ENCODE measurements around the gene PKP3. TPM values are rescaled to one million over a fixed set of nuclear protein-coding genes. Genes with fewer than 3 reads are reported as not detected.
"Not testable (repeated sequence)": the region's sequence is repeated elsewhere in the genome, so short reads cannot be mapped to it uniquely, and the experiment has no call there.

PKP3 gene
- total RNA-seq, 4 donors from 2014 or later: 4.6 to 16.2 (median 13.5) TPM

DNA sequence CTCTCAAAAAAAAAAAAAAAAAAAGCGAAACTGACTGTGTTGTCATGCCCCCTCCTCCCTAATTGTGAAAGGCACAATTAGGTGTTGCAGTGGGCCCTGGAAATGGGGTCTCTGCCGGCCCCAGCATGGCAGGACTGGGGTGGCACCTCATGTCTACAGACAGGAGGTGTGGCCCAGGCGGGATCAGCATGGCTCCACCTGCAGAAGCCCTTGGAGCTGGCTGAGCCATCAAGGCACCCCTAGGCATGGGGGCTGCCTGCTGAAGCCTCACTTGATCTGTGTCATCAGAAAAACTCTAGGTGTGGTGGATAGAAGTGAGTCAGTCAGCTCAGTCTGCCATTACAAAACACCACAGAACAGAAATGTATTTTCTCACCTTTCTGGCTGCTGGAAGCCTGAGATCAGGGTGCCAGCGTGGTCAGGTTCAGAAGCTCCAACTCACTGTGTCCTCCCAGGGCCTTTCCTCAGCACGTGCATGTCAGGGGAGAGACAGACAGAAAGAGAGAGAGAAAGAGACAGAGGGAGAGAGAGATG is 34.8 kb upstream of the PKP3 start:
- DNase-seq (ENCODE audit: low spot score in 2 of 2): no peak
- Histone ChIP-seq H3K9me3 (peaks cover 0 to 17% (median 0%) of the 10 kb centered on the region in 4 donors), H3K36me3 (no peaks in the 10 kb centered on the region), H3K27me3 (peaks cover 0 to 18% of the 10 kb centered on the region in 2 donors), H3K4me1 (peaks cover 3 to 14% (median 9%) of the 10 kb centered on the region in 4 donors), H3K27ac (no peak overlapping the region), H3K4me3 (no peak overlapping the region)
- 60 to 87% methylated on average over 5 of the region's 5 CpGs for WGBS, 2 donors
- TF ChIP-seq, protein P1, sequence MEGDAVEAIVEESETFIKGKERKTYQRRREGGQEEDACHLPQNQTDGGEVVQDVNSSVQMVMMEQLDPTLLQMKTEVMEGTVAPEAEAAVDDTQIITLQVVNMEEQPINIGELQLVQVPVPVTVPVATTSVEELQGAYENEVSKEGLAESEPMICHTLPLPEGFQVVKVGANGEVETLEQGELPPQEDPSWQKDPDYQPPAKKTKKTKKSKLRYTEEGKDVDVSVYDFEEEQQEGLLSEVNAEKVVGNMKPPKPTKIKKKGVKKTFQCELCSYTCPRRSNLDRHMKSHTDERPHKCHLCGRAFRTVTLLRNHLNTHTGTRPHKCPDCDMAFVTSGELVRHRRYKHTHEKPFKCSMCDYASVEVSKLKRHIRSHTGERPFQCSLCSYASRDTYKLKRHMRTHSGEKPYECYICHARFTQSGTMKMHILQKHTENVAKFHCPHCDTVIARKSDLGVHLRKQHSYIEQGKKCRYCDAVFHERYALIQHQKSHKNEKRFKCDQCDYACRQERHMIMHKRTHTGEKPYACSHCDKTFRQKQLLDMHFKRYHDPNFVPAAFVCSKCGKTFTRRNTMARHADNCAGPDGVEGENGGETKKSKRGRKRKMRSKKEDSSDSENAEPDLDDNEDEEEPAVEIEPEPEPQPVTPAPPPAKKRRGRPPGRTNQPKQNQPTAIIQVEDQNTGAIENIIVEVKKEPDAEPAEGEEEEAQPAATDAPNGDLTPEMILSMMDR (IDR thresholded peaks at IDR 0.05): no peak
- TF ChIP-seq POLR2A (IDR thresholded peaks at IDR 0.05) (no peak), EP300 (IDR thresholded peaks at IDR 0.05) (no peak)

DNA sequence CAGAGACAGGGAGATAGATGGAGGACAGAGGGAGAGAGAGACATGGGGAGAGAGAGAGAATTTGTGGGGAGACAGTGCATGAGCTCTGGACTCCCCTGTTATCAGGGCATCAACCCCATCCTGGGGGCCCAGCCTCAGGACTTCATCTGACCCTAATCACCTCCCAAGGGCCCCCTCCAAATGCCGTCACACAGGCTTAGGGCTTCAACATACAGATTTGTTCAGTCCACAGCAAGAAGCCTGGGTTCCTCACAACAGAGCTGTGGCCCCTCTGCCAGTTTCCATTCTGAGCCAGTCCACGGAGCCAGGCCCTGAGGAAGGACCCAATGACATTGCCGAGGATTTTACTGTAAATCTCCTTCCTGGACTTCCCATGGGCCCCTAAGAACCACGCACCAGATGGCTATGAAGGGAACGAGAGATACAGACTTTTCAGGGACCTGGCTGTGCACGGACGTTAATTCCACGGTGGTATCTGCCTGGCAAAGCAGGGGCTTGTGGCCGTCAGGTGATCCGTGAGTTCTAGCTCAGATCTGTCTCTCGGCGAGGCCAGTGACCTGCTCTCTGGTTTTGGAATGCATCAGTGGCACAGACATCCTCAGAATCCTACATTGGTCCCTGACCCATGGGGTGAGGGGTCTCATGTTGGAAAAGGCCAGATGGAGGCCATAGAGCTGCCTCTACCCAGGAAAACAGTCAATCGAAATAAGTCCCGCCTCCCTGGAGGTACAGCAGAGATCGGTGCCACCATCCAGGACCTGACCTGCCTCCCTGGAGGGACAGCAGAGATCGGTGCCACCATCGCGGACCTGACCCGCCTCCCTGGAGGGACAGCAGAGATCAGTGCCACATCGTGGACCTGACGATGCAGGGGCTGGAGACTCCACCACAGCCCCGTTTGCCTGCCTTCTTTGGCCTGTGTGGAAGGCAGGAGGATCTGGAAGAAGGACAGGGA is 33.4 kb upstream of the PKP3 start:
- no peaks in the 10 kb centered on the region for H3K36me3 ChIP-seq
- peaks cover 0 to 30% of the 10 kb centered on the region in 2 donors for H3K27me3 ChIP-seq
- TF ChIP-seq POLR2A (IDR thresholded peaks at IDR 0.05): no peak
- TF ChIP-seq, protein P1 (IDR thresholded peaks at IDR 0.05): no peak
- TF ChIP-seq EP300 (IDR thresholded peaks at IDR 0.05): no peak
- no peak overlapping the region for H3K4me3 ChIP-seq
- peaks cover 0 to 17% (median 0%) of the 10 kb centered on the region in 4 donors for H3K9me3 ChIP-seq
- no peak for DNase-seq (ENCODE audit: low spot score in 2 of 2)
- H3K27ac ChIP-seq: no peak overlapping the region
- 85 to 86% methylated on average over 22 of the region's 22 CpGs for WGBS, 2 donors
- peaks cover 0 to 3% (median 2%) of the 10 kb centered on the region in 4 donors for H3K4me1 ChIP-seq

DNA sequence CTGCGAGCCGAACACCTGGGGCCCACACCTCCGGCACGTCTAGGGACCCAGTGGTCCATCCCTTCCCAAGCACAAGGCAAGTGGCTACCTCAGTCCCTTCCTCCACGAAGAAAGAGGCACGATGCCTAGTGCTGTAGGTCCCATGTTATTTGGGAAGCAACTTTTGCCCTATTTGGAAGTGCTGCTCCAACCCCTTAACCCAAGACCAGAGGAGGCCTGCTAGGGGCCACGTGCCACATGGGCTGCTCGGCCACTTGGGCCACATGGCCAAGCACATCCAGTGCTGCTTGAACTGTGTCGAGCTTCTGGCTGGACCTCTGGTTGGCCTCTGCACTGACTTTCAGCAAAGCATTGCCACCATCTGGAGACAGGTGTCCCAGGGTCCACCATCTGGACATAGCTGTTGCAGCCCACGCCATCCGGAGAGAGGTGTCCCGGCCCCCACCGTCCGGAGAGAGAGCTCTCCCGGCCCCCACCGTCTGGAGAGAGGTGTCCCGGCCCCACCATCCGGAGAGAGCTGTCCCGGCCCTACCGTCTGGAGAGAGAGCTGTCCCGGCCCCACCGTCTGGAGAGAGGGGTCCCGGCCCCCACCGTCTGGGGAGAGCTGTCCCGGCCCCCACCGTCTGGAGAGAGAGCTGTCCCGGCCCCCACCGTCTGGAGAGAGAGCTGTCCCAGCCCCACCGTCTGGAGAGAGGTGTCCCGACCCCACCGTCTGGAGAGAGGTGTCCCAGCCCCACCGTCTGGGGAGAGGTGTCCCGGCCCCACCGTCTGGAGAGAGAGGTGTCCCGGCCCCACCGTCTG is 31.2 kb upstream of the PKP3 start:
- no peak for DNase-seq (ENCODE audit: low spot score in 2 of 2)
- Histone ChIP-seq H3K4me3 (no peak overlapping the region), H3K4me1 (no peaks in the 10 kb centered on the region), H3K9me3 (peaks cover 0 to 17% (median 0%) of the 10 kb centered on the region in 4 donors), H3K27me3 (peaks cover 0 to 51% of the 10 kb centered on the region in 2 donors), H3K27ac (no peak overlapping the region), H3K36me3 (no peaks in the 10 kb centered on the region)
- TF ChIP-seq, protein P1 (IDR thresholded peaks at IDR 0.05): no peak
- TF ChIP-seq POLR2A (IDR thresholded peaks at IDR 0.05): no peak
- no peak for TF ChIP-seq EP300 (IDR thresholded peaks at IDR 0.05)
- 71 to 85% methylated on average over 10 to 27 of the region's 36 CpGs for WGBS, 2 donors

DNA sequence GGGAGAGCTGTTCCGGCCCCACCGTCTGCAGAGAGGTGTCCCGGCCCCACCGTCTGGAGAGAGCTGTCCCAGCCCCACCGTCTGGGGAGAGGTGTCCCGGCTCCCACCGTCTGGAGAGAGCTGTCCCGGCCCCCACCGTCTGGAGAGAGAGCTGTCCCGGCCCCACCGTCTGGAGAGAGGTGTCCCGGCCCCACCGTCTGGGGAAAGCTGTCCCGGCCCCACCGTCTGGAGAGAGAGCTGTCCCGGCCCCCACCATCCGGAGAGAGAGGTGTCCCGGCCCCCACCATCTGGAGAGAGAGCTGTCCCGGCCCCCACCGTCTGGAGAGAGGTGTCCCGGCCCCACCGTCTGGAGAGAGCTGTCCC is 30.6 kb upstream of the PKP3 start:
- H3K4me1 ChIP-seq; H3K27ac ChIP-seq; H3K4me3 ChIP-seq; DNase-seq (ENCODE audit: low spot score in 2 of 2); H3K36me3 ChIP-seq: not testable (repeated sequence)
- 73% methylated on average over 14 of the region's 22 CpGs; no CpG with 5 or more reads in 1 of the 2 donors for WGBS, 2 donors
- Histone ChIP-seq H3K9me3 (peaks cover 0 to 17% (median 0%) of the 10 kb centered on the region in 4 donors), H3K27me3 (peaks cover 0 to 57% of the 10 kb centered on the region in 2 donors)

DNA sequence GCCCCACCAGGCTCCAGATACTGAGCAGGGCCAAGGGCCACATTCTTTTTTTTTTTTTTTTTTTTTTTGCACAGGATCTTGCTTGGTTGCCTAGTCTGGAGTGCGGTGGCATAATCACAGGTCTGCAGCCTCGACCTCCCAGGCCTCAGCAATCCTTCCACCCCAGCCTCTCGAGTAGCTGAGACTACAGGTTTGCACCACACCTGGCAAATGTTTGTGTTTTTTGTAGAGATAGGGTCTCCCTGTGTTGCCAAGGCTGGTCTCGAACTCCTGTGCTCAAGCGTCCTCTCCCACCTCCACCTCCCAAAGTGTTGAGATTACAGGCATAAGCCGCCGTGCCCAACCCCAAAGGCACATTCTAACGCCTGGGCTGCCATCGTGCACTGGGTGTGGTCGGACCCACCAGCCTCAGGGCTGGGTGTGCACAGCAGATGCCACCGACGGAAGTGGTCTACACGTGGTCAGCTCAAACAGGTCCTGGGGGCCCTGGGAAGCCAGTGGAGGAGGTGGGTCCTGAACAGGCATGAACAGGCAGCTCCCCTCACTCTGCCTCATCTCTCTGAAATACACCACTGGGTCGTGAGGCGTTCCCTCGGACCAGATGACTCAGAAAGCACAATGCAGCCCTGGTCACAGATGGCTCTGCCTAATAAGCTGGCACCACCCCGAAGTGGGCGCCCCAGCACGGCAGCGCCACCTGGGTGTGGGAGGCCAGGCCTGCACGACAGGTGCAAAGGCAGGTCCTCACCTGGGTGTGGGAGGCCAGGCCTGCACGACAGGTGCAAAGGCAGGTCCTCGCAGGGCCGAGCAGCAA is 29.9 kb upstream of the PKP3 start:
- Histone ChIP-seq H3K4me3 (no peak overlapping the region), H3K27me3 (peaks cover 0 to 60% of the 10 kb centered on the region in 2 donors), H3K27ac (no peak overlapping the region), H3K9me3 (peaks cover 0 to 17% (median 0%) of the 10 kb centered on the region in 4 donors), H3K4me1 (peaks cover 0 to 11% (median 8%) of the 10 kb centered on the region in 4 donors), H3K36me3 (no peaks in the 10 kb centered on the region)
- 58 to 74% methylated on average over 19 to 24 of the region's 24 CpGs for WGBS, 2 donors
- TF ChIP-seq EP300 (IDR thresholded peaks at IDR 0.05) (no peak), POLR2A (IDR thresholded peaks at IDR 0.05) (no peak)
- TF ChIP-seq, protein P1 (IDR thresholded peaks at IDR 0.05): peak in 2 of 5 experiments; percentile 8 to 13
- no peak for DNase-seq (ENCODE audit: low spot score in 2 of 2)
